Measurements from ENCODE around the gene TGFBR3.

GRCh38 chr1:91635763-91636162, 250.2 kb downstream of the TGFBR3 start:
- TF ChIP-seq CTCF (IDR thresholded peaks at IDR 0.05) (no peak), TCF7L2 (IDR thresholded peaks at IDR 0.05; ENCODE audit: low read depth, low read length) (no peak)

Measured in Panc1 (cell line).